Esophagus muscularis mucosa (tissue), 4 donors: ENCODE data around the gene LMOD1.

Source experiments
- CTCF ChIP-seq, 3 experiments: fragments of 200-600 bp in 2 of 3; fragments of 450-650 bp in 1 of 3; sonication (generic) in 2 of 3; IDR thresholded peaks; one replicate each; pipeline ENCODE4 v1.5.1; 2017 to 2019; ENCODE audit warnings: antibody characterized with exemption in 3 of 3, mild to moderate bottlenecking in 2 of 3, moderate library complexity in 1 of 3
- EP300 ChIP-seq: sonication (generic); formaldehyde crosslinking; IDR thresholded peaks from one replicate; pipeline ENCODE4 v1.6.1; 2017; ENCODE audit warnings: antibody characterized with exemption
- POLR2A ChIP-seq: fragments of 450-650 bp; IDR thresholded peaks from one replicate; pipeline ENCODE4 v1.6.1; 2017; ENCODE audit warnings: antibody characterized with exemption, moderate library complexity, mild to moderate bottlenecking, low read depth

- TF ChIP-seq CTCF (IDR thresholded peaks at IDR 0.05) (peak in 1 of 3 experiments; percentile 15), POLR2A (peak; percentile 21), EP300 (no peak)
These were observed 36.5 kb upstream of the LMOD1 start, which contains the start of gene RNPEP for GRCh38 chr1:201982623-201983379.
